Testis (tissue), 3 donors: ENCODE data around the gene SHOC2. TPM values are rescaled to one million over a fixed set of nuclear protein-coding genes. Genes with fewer than 3 reads are reported as not detected.

Experiments
- DNase-seq: peaks from one replicate; pipeline ENCODE4 v3.0.0-alpha.2; 2019
- H3K27ac ChIP-seq, 2 donors: fragments of 200-600 bp; sonication (generic); one replicate each; pipeline ENCODE4 v1.5.1; 2019
- H3K27me3 ChIP-seq: fragments of 200-600 bp; sonication (generic); one replicate; pipeline ENCODE4 v1.5.1; 2019
- H3K36me3 ChIP-seq: fragments of 200-600 bp; sonication (generic); one replicate; pipeline ENCODE4 v1.5.1; 2017; ENCODE audit warnings: low read depth; ENCODE audit errors: missing control alignments
- H3K4me1 ChIP-seq: fragments of 200-600 bp; sonication (generic); one replicate; pipeline ENCODE4 v1.5.1; 2019
- H3K4me3 ChIP-seq, 2 donors: fragments of 200-600 bp; sonication (generic); one replicate each; pipeline ENCODE4 v1.5.1; 2017 to 2019
- H3K9me3 ChIP-seq: fragments of 200-600 bp; sonication (generic); one replicate; pipeline ENCODE4 v1.5.1; 2017
- POLR2A ChIP-seq: fragments of 450-650 bp; IDR thresholded peaks from one replicate; pipeline ENCODE4 v1.6.1; 2017; ENCODE audit warnings: antibody characterized with exemption, mild to moderate bottlenecking, moderate library complexity
- WGBS, 2 donors: methylation state at CpG; one replicate each; pipeline ENCODE4 v1.1.5; 2018; 5-methylcytosine and 5-hydroxymethylcytosine counted together
- intact Hi-C: fragments of 100-400 bp; cut with DNase I; formaldehyde crosslinking; loops from one replicate; pipeline ENCODE4 v1.15.1; 2023; ENCODE audit warnings: low total_unique reads
- polyA plus RNA-seq: library from polyadenylated mRNA; stranded (reverse); fragments of 350-450 nt; fragmentation: Illumina TruSeq; extraction: RNeasy Lipid Tissue Mini Kit (QIAGEN cat#74804); gene quantifications from one replicate; pipeline ENCODE4 v1.2.3, GENCODE V29; 2014; ENCODE audit warnings: low read depth, low replicate concordance; ENCODE audit not compliant: insufficient read depth
- total RNA-seq, 2 donors: library from RNA; depleted of rRNA; stranded (reverse); fragments of >200 nt; gene quantifications; one replicate each; pipeline ENCODE4 v1.2.3, GENCODE V29; 2016
- TF ChIP-seq, protein P1 (sequence below), 3 experiments: fragments of 450-650 bp in 2 of 3; fragments of 200-600 bp in 1 of 3; sonication (generic) in 1 of 3; IDR thresholded peaks; one replicate each; pipeline ENCODE4 v1.5.1; 2016 to 2019; ENCODE audit warnings: antibody characterized with exemption in 3 of 3, mild to moderate bottlenecking in 2 of 3, moderate library complexity in 1 of 3

The SHOC2 gene
- total and polyA plus RNA-seq, 3 donors from 2014 or later = 61.5 to 104 (median 91.1) TPM

DNA sequence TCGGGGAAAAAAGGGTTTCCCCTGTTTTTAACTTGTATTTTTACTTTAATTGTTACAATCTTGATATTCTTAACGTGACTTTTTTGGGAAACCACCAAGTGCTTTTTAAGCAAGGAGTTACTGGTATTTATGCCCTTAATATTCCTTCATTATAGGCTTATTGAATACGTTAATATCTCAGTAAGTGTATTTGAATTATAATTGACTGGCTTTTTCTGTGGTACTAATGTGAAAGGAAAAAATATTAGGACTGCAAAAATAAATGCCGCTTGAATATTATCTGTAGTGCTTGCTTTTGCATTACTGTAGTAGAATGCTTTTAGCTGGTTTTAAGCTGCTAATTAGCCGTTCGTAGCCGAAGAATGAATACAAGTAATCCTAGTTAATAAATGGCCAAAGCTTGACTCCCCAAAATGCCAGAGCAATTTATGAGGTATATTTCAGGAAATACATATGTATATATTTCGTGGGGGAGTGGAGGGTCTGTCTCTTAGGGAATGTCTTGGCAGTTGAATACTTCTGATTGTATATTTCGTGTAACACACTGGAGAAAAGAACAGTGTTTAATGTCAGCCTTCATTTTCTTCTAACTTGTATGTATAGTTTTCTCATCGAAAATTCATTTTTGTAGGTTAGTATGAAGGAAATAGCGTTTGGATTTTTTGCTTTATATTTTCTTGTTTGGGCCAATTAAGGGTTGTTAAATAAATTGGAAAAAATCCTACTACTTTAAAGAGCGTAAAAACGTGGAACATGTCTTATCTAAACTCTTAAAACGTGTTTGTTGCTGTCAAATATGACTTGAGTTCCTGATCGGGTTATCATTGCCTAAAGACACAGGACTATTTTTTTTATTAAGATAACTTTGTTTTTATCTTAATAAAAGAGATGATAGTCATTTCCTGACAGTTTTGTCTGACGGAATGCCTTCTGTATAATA lies 46.1 kb upstream of the SHOC2 start:
- H3K27me3 ChIP-seq = no peaks in the 10 kb centered on the region
- H3K9me3 ChIP-seq = no peaks in the 10 kb centered on the region
- peak overlapping the region; percentile 74 to 97 for H3K4me3 ChIP-seq
- H3K4me1 ChIP-seq = peaks cover 21% of the 10 kb centered on the region
- intact Hi-C loops = loop anchor here (10.0 kb wide), 1 partner anchor 68 kb away; no protein-coding TSS in a partner anchor
- H3K36me3 ChIP-seq = no peaks in the 10 kb centered on the region
- no peak for DNase-seq
- H3K27ac ChIP-seq = peak overlapping the region; percentile 87 to 98
- 1% methylated on average over 16 of the region's 16 CpGs for WGBS, 2 donors
- TF ChIP-seq, protein P1, sequence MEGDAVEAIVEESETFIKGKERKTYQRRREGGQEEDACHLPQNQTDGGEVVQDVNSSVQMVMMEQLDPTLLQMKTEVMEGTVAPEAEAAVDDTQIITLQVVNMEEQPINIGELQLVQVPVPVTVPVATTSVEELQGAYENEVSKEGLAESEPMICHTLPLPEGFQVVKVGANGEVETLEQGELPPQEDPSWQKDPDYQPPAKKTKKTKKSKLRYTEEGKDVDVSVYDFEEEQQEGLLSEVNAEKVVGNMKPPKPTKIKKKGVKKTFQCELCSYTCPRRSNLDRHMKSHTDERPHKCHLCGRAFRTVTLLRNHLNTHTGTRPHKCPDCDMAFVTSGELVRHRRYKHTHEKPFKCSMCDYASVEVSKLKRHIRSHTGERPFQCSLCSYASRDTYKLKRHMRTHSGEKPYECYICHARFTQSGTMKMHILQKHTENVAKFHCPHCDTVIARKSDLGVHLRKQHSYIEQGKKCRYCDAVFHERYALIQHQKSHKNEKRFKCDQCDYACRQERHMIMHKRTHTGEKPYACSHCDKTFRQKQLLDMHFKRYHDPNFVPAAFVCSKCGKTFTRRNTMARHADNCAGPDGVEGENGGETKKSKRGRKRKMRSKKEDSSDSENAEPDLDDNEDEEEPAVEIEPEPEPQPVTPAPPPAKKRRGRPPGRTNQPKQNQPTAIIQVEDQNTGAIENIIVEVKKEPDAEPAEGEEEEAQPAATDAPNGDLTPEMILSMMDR (IDR thresholded peaks at IDR 0.05) = no peak
- TF ChIP-seq POLR2A = no peak

GRCh38 chr10:110873951-110874350 lies 45.5 kb upstream of the SHOC2 start:
- peaks cover 16% of the 10 kb centered on the region for H3K4me1 ChIP-seq
- 17 to 27% methylated on average over 2 of the region's 2 CpGs for WGBS, 2 donors
- no peaks in the 10 kb centered on the region for H3K36me3 ChIP-seq
- DNase-seq = no peak
- intact Hi-C loops = loop anchor here (10.0 kb wide), 1 partner anchor 69 kb away; no protein-coding TSS in a partner anchor
- no peaks in the 10 kb centered on the region for H3K9me3 ChIP-seq
- peak overlapping the region; percentile 87 to 98 for H3K27ac ChIP-seq
- peak overlapping the region; percentile 74 to 97 for H3K4me3 ChIP-seq
- TF ChIP-seq, protein P1 (IDR thresholded peaks at IDR 0.05) = no peak
- no peak for TF ChIP-seq POLR2A
- H3K27me3 ChIP-seq = no peaks in the 10 kb centered on the region

- Histone ChIP-seq H3K27ac (no peak overlapping the region), H3K9me3 (no peaks in the 10 kb centered on the region), H3K27me3 (no peaks in the 10 kb centered on the region), H3K4me1 (peaks cover 2% of the 10 kb centered on the region), H3K4me3 (no peak overlapping the region), H3K36me3 (no peaks in the 10 kb centered on the region)
- intact Hi-C loops = loop anchor here (10.0 kb wide), 1 partner anchor 71 kb away; no protein-coding TSS in a partner anchor
- 57 to 72% methylated on average over 2 of the region's 2 CpGs for WGBS, 2 donors
- no peak for DNase-seq
- TF ChIP-seq, protein P1 (IDR thresholded peaks at IDR 0.05) = no peak
- TF ChIP-seq POLR2A = no peak
Observed at GRCh38 chr10:110876000-110876399, 43.4 kb upstream of the SHOC2 start.

DNA sequence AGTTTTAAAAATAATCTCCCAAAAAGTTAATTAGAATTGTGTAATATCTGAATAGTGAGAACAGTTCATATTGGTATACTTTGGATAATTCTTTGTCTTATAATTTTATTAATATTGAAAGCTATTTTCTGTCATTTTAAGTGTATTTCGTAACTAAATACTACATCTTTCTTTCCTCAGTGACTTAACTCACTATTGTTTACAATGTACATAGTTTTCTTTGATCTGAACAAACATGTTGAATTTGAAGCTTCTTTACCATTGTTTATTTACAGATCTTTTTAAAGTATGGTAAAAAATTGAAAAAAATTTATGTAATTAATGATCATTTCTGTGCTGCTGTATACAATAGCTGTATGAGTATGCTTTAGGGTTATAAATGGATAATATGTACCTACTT lies 42.6 kb upstream of the SHOC2 start:
- no peaks in the 10 kb centered on the region for H3K9me3 ChIP-seq
- intact Hi-C loops = loop anchor here (10.0 kb wide), 1 partner anchor 72 kb away; no protein-coding TSS in a partner anchor
- no peak overlapping the region for H3K27ac ChIP-seq
- no peaks in the 10 kb centered on the region for H3K4me1 ChIP-seq
- no peak for TF ChIP-seq POLR2A
- TF ChIP-seq, protein P1 (IDR thresholded peaks at IDR 0.05) = no peak
- WGBS, 2 donors = 88 to 89% methylated on average over 1 of the region's 1 CpG
- no peak overlapping the region for H3K4me3 ChIP-seq
- no peaks in the 10 kb centered on the region for H3K27me3 ChIP-seq
- H3K36me3 ChIP-seq = no peaks in the 10 kb centered on the region
- DNase-seq = no peak
